K562 (cell line): ENCODE results near the gene CRYZ. TPM values are rescaled to one million over a fixed set of nuclear protein-coding genes. Genes with fewer than 3 reads are reported as not detected.

Source experiments
- CBFA2T3 ChIP-seq: fragments of 450-650 bp; IDR thresholded peaks from 2 replicates; pipeline ENCODE4 v1.6.1; 2017
- DLX4 ChIP-seq: fragments of 250-450 bp; sonication (Bioruptor Pico); IDR thresholded peaks from 2 replicates; pipeline ENCODE4 v1.6.1; 2021; ENCODE audit warnings: mild to moderate bottlenecking
- E4F1 ChIP-seq: fragments of 250-450 bp; sonication (Bioruptor Pico); IDR thresholded peaks from 2 replicates; pipeline ENCODE4 v1.5.0; 2021; ENCODE audit warnings: mild to moderate bottlenecking, borderline replicate concordance
- IRF2 ChIP-seq: sonication (generic); formaldehyde crosslinking; IDR thresholded peaks from 2 replicates; pipeline ENCODE4 v1.8.1; 2022; ENCODE audit warnings: mild to moderate bottlenecking, missing genetic modification reagents
- JUND ChIP-seq, 2 experiments: IDR thresholded peaks; 2 replicates in 1 of 2; 3 replicates in 1 of 2; pipeline ENCODE4 v1.6.1; 2011; ENCODE audit warnings: borderline replicate concordance in 2 of 2, low read depth in 2 of 2, low read length in 2 of 2, improper control_type of control experiment in 1 of 2, missing biosample characterization in 1 of 2, missing genetic modification characterization in 1 of 2, missing genetic modification reagents in 1 of 2
- MTA1 ChIP-seq: fragments of 450-650 bp; IDR thresholded peaks from 2 replicates; pipeline ENCODE4 v1.6.1; 2017; ENCODE audit warnings: borderline replicate concordance
- NFE2 ChIP-seq: IDR thresholded peaks from 2 replicates; pipeline ENCODE4 v1.6.1; 2014; ENCODE audit warnings: antibody characterized with exemption, low read depth
- SMARCE1 ChIP-seq: fragments of 450-650 bp; IDR thresholded peaks from 2 replicates; pipeline ENCODE4 v1.7.1; 2016; ENCODE audit warnings: mild to moderate bottlenecking
- SRSF7 ChIP-seq: fragments of 200-400 bp; formaldehyde crosslinking; optimal IDR thresholded peaks from 2 replicates; pipeline ENCODE3; 2017; ENCODE audit warnings: mild to moderate bottlenecking, low read depth, low read length
- TCF7 ChIP-seq: sonication (generic); IDR thresholded peaks from 2 replicates; pipeline ENCODE4 v1.6.1; 2016; ENCODE audit warnings: antibody characterized with exemption, borderline replicate concordance
- TSHZ1 ChIP-seq: fragments of 250-450 bp; sonication (Bioruptor Pico); IDR thresholded peaks from 2 replicates; pipeline ENCODE4 v1.4.0; 2020; ENCODE audit warnings: mild to moderate bottlenecking, moderate library complexity
- XRCC4 ChIP-seq: IDR thresholded peaks from one replicate; pipeline ENCODE4 v1.6.1; 2011; ENCODE audit not compliant: insufficient read depth, insufficient read length; ENCODE audit errors: extremely low read depth
- ZKSCAN3 ChIP-seq: fragments of 250-450 bp; sonication (Bioruptor Pico); IDR thresholded peaks from 2 replicates; pipeline ENCODE4 v1.4.0; 2020
- ZNF609 ChIP-seq: sonication (generic); formaldehyde crosslinking; IDR thresholded peaks from 2 replicates; pipeline ENCODE4 v1.8.1; 2023; ENCODE audit warnings: missing genetic modification reagents, mild to moderate bottlenecking, borderline replicate concordance
- ZNF696 ChIP-seq: fragments of 250-450 bp; sonication (Bioruptor Pico); conservative IDR thresholded peaks from 2 replicates; pipeline ENCODE4 v1.4.0; 2020; ENCODE audit warnings: mild to moderate bottlenecking, moderate library complexity
- ZNF778 ChIP-seq: fragments of 450-650 bp; formaldehyde crosslinking; IDR thresholded peaks from 2 replicates; pipeline ENCODE4 v1.4.0; 2020; ENCODE audit warnings: mild to moderate bottlenecking, moderate library complexity
- polyA plus RNA-seq, 8 experiments: library from polyadenylated mRNA; depleted of rRNA in 4 of 8; stranded (reverse) in 5 of 8; unstranded in 3 of 8; fragments of >200 nt; fragmentation: Nextera tagmentation in 2 of 8; fragmentation: Illumina TruSeq in 1 of 8; extraction: Ambion mirVana in 2 of 8; extraction: Trizol in 1 of 8; gene quantifications; 2 replicates each; pipeline versions ENCODE4 v1.2.1 to v1.2.3, GENCODE V29; 2011 to 2014; ENCODE audit warnings: inconsistent platforms in 1 of 8, missing spikeins in 1 of 8
- total RNA-seq, 7 experiments: library from RNA; depleted of rRNA in 6 of 7; stranded (reverse); fragments of >200 nt in 6 of 7; fragmentation: Illumina TruSeq in 2 of 7; extraction: Trizol in 2 of 7; gene quantifications; 2 replicates each; pipeline versions ENCODE4 v1.2.1 to v1.2.3, GENCODE V29; 2011 to 2021; ENCODE audit warnings: low replicate concordance in 1 of 7

CRYZ gene
- total and polyA plus RNA-seq, 9 of the 15 experiments (the other 6 are each of a cell fraction or from before 2014, with no cell fraction given): 51.7 to 179 (median 81.4) TPM

GRCh38 chr1:74729741-74730478, 2.9 kb downstream of the CRYZ start (continued):
- TF ChIP-seq SMARCE1: peak; percentile 92
- TF ChIP-seq MTA1: peak; percentile 49; the same call in 1 of the 2 replicates
- no peak for TF ChIP-seq SRSF7
- no peak for TF ChIP-seq DLX4 (CRISPR knock-in tag)
- no peak for TF ChIP-seq ZKSCAN3 (CRISPR knock-in tag)
- no peak for TF ChIP-seq ZNF696 (CRISPR knock-in tag)
- TF ChIP-seq JUND (IDR thresholded peaks at IDR 0.05; ENCODE audit: borderline replicate concordance, low read depth, low read length): peak; percentile 87
- peak; percentile 93 for TF ChIP-seq JUND (tag; IDR thresholded peaks at IDR 0.05; ENCODE audit: borderline replicate concordance, low read depth, low read length)
- no peak for TF ChIP-seq IRF2
- peak; percentile 65 for TF ChIP-seq CBFA2T3
- 0 out of 2 replicates have a peak, but pooled peaks have one; percentile 13 for TF ChIP-seq NFE2
- TF ChIP-seq XRCC4: no peak
- TF ChIP-seq TSHZ1 (CRISPR knock-in tag): no peak
- TF ChIP-seq E4F1 (CRISPR knock-in tag): no peak
- TF ChIP-seq ZNF778 (CRISPR knock-in tag): no peak
- peak; percentile 46; the same call in 1 of the 2 replicates for TF ChIP-seq TCF7
- no peak for TF ChIP-seq ZNF609 (CRISPR knock-in tag)
